K562 (cell line): ENCODE measurements around the gene HSD17B11. TPM values are rescaled to one million over a fixed set of nuclear protein-coding genes. Genes with fewer than 3 reads are reported as not detected.

Experiments used
- ARID1B ChIP-seq: fragments of 450-650 bp; IDR thresholded peaks from 2 replicates; pipeline ENCODE4 v1.6.1; 2016; ENCODE audit warnings: antibody characterized with exemption, mild to moderate bottlenecking, inconsistent platforms
- ARID4B ChIP-seq: sonication (generic); formaldehyde crosslinking; IDR thresholded peaks from 2 replicates; pipeline ENCODE4 v1.8.0; 2022; ENCODE audit warnings: mild to moderate bottlenecking, missing genetic modification reagents
- CC2D1A ChIP-seq: fragments of 450-650 bp; IDR thresholded peaks from 2 replicates; pipeline ENCODE4 v1.6.1; 2017; ENCODE audit warnings: mild to moderate bottlenecking
- FOXP1 ChIP-seq: sonication (generic); formaldehyde crosslinking; IDR thresholded peaks from 2 replicates; pipeline ENCODE4 v1.8.0; 2022; ENCODE audit warnings: mild to moderate bottlenecking, missing genetic modification reagents
- HLTF ChIP-seq: fragments of 450-650 bp; IDR thresholded peaks from 2 replicates; pipeline ENCODE4 v1.6.1; 2016
- KAT7 ChIP-seq: sonication (generic); formaldehyde crosslinking; IDR thresholded peaks from 2 replicates; pipeline ENCODE4 v1.8.0; 2022; ENCODE audit warnings: missing genetic modification reagents, mild to moderate bottlenecking, borderline replicate concordance
- MNT ChIP-seq, 2 experiments: fragments of 450-650 bp; conservative IDR thresholded peaks; 2 replicates each; pipeline ENCODE4 v1.6.1; 2017; ENCODE audit warnings: mild to moderate bottlenecking in 2 of 2, moderate library complexity in 2 of 2
- NR3C1 ChIP-seq: sonication (generic); formaldehyde crosslinking; IDR thresholded peaks from 2 replicates; pipeline ENCODE4 v1.8.1; 2022; ENCODE audit warnings: missing genetic modification reagents
- RERE ChIP-seq: sonication (generic); formaldehyde crosslinking; IDR thresholded peaks from 2 replicates; pipeline ENCODE4 v1.8.0; 2023; ENCODE audit warnings: missing genetic modification reagents, mild to moderate bottlenecking, borderline replicate concordance
- SAFB2 ChIP-seq: fragments of 200-400 bp; formaldehyde crosslinking; IDR thresholded peaks from 2 replicates; pipeline ENCODE4 v1.6.1; 2018; ENCODE audit warnings: borderline replicate concordance, low read length, low read depth, moderate library complexity; ENCODE audit not compliant: severe bottlenecking
- SMAD4 ChIP-seq: fragments of 250-450 bp; sonication (Bioruptor Pico); conservative IDR thresholded peaks from 2 replicates; pipeline ENCODE4 v1.8.0; 2021; ENCODE audit warnings: inconsistent platforms, mild to moderate bottlenecking, moderate library complexity
- SPI1 ChIP-seq: IDR thresholded peaks from 2 replicates; pipeline ENCODE4 v1.6.1; 2011; ENCODE audit warnings: low read depth, low read length, control low read depth, borderline replicate concordance
- ZNF253 ChIP-seq: fragments of 250-450 bp; sonication (Bioruptor Pico); conservative IDR thresholded peaks from 2 replicates; pipeline ENCODE4 v1.6.1; 2021; ENCODE audit warnings: mild to moderate bottlenecking
- ZNF274 ChIP-seq: IDR thresholded peaks from 2 replicates; pipeline ENCODE4 v1.6.1; 2011; ENCODE audit warnings: low read depth, mild to moderate bottlenecking, low read length, moderate library complexity, borderline replicate concordance
- ZNF41 ChIP-seq: fragments of 250-450 bp; sonication (Bioruptor Pico); conservative IDR thresholded peaks from 2 replicates; pipeline ENCODE4 v1.4.0; 2020; ENCODE audit warnings: mild to moderate bottlenecking
- polyA plus RNA-seq, 8 experiments: library from polyadenylated mRNA; depleted of rRNA in 4 of 8; stranded (reverse) in 5 of 8; unstranded in 3 of 8; fragments of >200 nt; fragmentation: Nextera tagmentation in 2 of 8; fragmentation: Illumina TruSeq in 1 of 8; extraction: Ambion mirVana in 2 of 8; extraction: Trizol in 1 of 8; gene quantifications; 2 replicates each; pipeline versions ENCODE4 v1.2.1 to v1.2.3, GENCODE V29; 2011 to 2014; ENCODE audit warnings: inconsistent platforms in 1 of 8, missing spikeins in 1 of 8
- total RNA-seq, 7 experiments: library from RNA; depleted of rRNA in 6 of 7; stranded (reverse); fragments of >200 nt in 6 of 7; fragmentation: Illumina TruSeq in 2 of 7; extraction: Trizol in 2 of 7; gene quantifications; 2 replicates each; pipeline versions ENCODE4 v1.2.1 to v1.2.3, GENCODE V29; 2011 to 2021; ENCODE audit warnings: low replicate concordance in 1 of 7

Gene HSD17B11
- total and polyA plus RNA-seq, 9 of the 15 experiments (the other 6 are each of a cell fraction or from before 2014, with no cell fraction given): 26.0 to 108 (median 81.0) TPM

- TF ChIP-seq ARID4B (peak; percentile 76; the same call in 1 of the 2 replicates), ZNF274 (no peak), HLTF (peak; percentile 34; the same call in 1 of the 2 replicates), SMAD4 (CRISPR knock-in tag) (peak; percentile 87), SPI1 (peak; percentile 54; the same call in 1 of the 2 replicates), RERE (no peak), MNT (conservative IDR thresholded peaks at IDR 0.05) (peak; percentile 75 to 89), KAT7 (CRISPR knock-in tag) (0 out of 2 replicates have a peak, but pooled peaks have one; percentile 55), ARID1B (peak; percentile 61), ZNF41 (no peak), ZNF253 (CRISPR knock-in tag) (no peak), CC2D1A (peak; percentile 95), FOXP1 (CRISPR knock-in tag) (0 out of 2 replicates have a peak, but pooled peaks have one; percentile 70), SAFB2 (no peak), NR3C1 (CRISPR knock-in tag) (no peak)
Observed at GRCh38 chr4:87422104-87423052, 31.4 kb upstream of the HSD17B11 start, which contains the start of gene NUDT9 (continued).
